Gastrocnemius medialis (tissue), 4 donors: Measurements from ENCODE around the gene FYB1.

Experiments
- POLR2A ChIP-seq, 2 donors: fragments of 450-650 bp; IDR thresholded peaks; one replicate each; pipeline ENCODE4 v1.6.1; 2017; ENCODE audit warnings: antibody characterized with exemption in 2 of 2, mild to moderate bottlenecking in 2 of 2, moderate library complexity in 2 of 2
- TF ChIP-seq, protein P1 (sequence below), 5 experiments: fragments of 450-650 bp in 3 of 5; fragments of 200-600 bp in 2 of 5; sonication (generic) in 2 of 5; IDR thresholded peaks in 4 of 5; conservative IDR thresholded peaks in 1 of 5; 1 replicate in 4 of 5; 2 replicates in 1 of 5; pipeline ENCODE4 v1.5.1; 2016 to 2019; ENCODE audit warnings: antibody characterized with exemption in 5 of 5, mild to moderate bottlenecking in 3 of 5, moderate library complexity in 3 of 5

DNA sequence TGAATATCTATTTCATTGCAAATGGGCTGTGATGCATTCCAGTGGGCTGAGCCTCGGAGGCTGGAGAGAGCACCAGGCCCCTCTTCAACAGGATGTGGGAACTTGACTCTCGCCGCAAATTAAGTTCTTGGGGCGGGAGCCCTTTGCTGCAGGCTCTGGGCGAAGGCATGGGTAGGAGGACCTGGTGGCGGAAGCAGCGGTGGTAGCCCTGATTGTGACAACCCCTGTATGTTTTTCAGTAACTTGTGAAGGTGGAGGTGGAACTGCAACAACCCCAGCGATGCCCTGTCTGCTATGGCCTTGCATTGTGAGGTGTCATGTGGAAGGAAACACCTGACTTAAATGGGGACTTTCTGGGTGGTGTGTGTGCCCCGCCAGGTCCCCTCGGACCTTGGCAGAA is 9.4 kb downstream of the FYB1 start:
- TF ChIP-seq POLR2A (IDR thresholded peaks at IDR 0.05) = no peak
- TF ChIP-seq, protein P1, sequence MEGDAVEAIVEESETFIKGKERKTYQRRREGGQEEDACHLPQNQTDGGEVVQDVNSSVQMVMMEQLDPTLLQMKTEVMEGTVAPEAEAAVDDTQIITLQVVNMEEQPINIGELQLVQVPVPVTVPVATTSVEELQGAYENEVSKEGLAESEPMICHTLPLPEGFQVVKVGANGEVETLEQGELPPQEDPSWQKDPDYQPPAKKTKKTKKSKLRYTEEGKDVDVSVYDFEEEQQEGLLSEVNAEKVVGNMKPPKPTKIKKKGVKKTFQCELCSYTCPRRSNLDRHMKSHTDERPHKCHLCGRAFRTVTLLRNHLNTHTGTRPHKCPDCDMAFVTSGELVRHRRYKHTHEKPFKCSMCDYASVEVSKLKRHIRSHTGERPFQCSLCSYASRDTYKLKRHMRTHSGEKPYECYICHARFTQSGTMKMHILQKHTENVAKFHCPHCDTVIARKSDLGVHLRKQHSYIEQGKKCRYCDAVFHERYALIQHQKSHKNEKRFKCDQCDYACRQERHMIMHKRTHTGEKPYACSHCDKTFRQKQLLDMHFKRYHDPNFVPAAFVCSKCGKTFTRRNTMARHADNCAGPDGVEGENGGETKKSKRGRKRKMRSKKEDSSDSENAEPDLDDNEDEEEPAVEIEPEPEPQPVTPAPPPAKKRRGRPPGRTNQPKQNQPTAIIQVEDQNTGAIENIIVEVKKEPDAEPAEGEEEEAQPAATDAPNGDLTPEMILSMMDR (IDR thresholded peaks at IDR 0.05 in 4 of 5, conservative IDR thresholded peaks at IDR 0.05 in 1 of 5) = no peak
